LHCN-M2 (cell line): ENCODE measurements around the gene LAMA3. TPM values are rescaled to one million over a fixed set of nuclear protein-coding genes. Genes with fewer than 3 reads are reported as not detected.

Source experiments
- DNase-seq: peaks from one replicate; pipeline ENCODE4 v3.0.0-alpha.2; 2012; ENCODE audit warnings: low read depth
- total RNA-seq: library from RNA; depleted of rRNA; stranded (reverse); fragments of >200 nt; gene quantifications from 2 replicates; pipeline ENCODE4 v1.2.3, GENCODE V29; 2014

Gene LAMA3
- total RNA-seq, 1 experiment from 2014 or later, result 4.2 TPM

GRCh38 chr18:23897291-23897690 is 208.0 kb downstream of the LAMA3 start:
- no peak for DNase-seq

GRCh38 chr18:23897733-23898132 is 208.5 kb downstream of the LAMA3 start:
- DNase-seq, result no peak

- DNase-seq, result no peak
These were observed 211.7 kb downstream of the LAMA3 start for GRCh38 chr18:23900994-23901393.

GRCh38 chr18:23902396-23902795 is 213.1 kb downstream of the LAMA3 start:
- DNase-seq, result no peak

- no peak for DNase-seq
These were observed 214.7 kb downstream of the LAMA3 start for GRCh38 chr18:23903971-23904370.

- no peak for DNase-seq
These were observed 217.4 kb downstream of the LAMA3 start for GRCh38 chr18:23906658-23907057.

GRCh38 chr18:23908827-23909226 is 219.6 kb downstream of the LAMA3 start:
- DNase-seq, result no peak

- DNase-seq, result no peak
These were observed 220.8 kb downstream of the LAMA3 start for GRCh38 chr18:23910032-23910431.

GRCh38 chr18:23912356-23912755 is 223.1 kb downstream of the LAMA3 start:
- DNase-seq, result peak; percentile 36

GRCh38 chr18:23916338-23916737 is 227.1 kb downstream of the LAMA3 start:
- no peak for DNase-seq

GRCh38 chr18:23918395-23919032 is 229.3 kb downstream of the LAMA3 start:
- peak; percentile 67 for DNase-seq

GRCh38 chr18:23920054-23920453 is 230.8 kb downstream of the LAMA3 start:
- peak; percentile 27 for DNase-seq

- peak; percentile 5 for DNase-seq
These were observed 232.5 kb downstream of the LAMA3 start for GRCh38 chr18:23921716-23922285.

- DNase-seq, result no peak
These were observed 233.7 kb downstream of the LAMA3 start for GRCh38 chr18:23922939-23923338.

GRCh38 chr18:23924813-23925212 is 235.6 kb downstream of the LAMA3 start:
- peak; percentile 90 for DNase-seq

GRCh38 chr18:23926571-23926970 is 237.3 kb downstream of the LAMA3 start:
- DNase-seq, result no peak

- DNase-seq, result no peak
These were observed 238.8 kb downstream of the LAMA3 start for GRCh38 chr18:23927821-23928746.

- no peak for DNase-seq
These were observed 240.2 kb downstream of the LAMA3 start for GRCh38 chr18:23929362-23929930.

- DNase-seq, result no peak
These were observed 240.7 kb downstream of the LAMA3 start for GRCh38 chr18:23930002-23930401.

GRCh38 chr18:23932385-23933067 is 243.3 kb downstream of the LAMA3 start:
- DNase-seq, result no peak

- DNase-seq, result peak; percentile 44
These were observed 244.2 kb downstream of the LAMA3 start for GRCh38 chr18:23933407-23933806.

GRCh38 chr18:23934252-23934651 is 245.0 kb downstream of the LAMA3 start:
- DNase-seq, result no peak
